H9 (cell line): ENCODE measurements around the gene GPC1. TPM values are rescaled to one million over a fixed set of nuclear protein-coding genes. Genes with fewer than 3 reads are reported as not detected.
A peak's percentile ranks its signal among the peaks of the same experiment; 100 is the strongest.

Source experiments
- DNase-seq: peaks from one replicate; pipeline ENCODE4 v3.0.0-alpha.2; 2017
- H2AFZ ChIP-seq: one replicate; pipeline ENCODE4 v1.6.1; 2013; ENCODE audit warnings: mild to moderate bottlenecking, low read length, control low read depth, moderate library complexity
- H2AK5ac ChIP-seq: 2 replicates; pipeline ENCODE4 v1.6.1; 2013; ENCODE audit warnings: low read length, control low read depth, mixed read lengths; ENCODE audit not compliant: insufficient read length
- H2BK120ac ChIP-seq: one replicate; pipeline ENCODE4 v1.6.1; 2013; ENCODE audit warnings: low read depth, mild to moderate bottlenecking, low read length, control low read depth, inconsistent platforms; ENCODE audit not compliant: poor library complexity, severe bottlenecking
- H2BK12ac ChIP-seq: 2 replicates; pipeline ENCODE4 v1.6.1; 2013; ENCODE audit warnings: low read length, control low read depth, mixed read lengths, low read depth; ENCODE audit not compliant: insufficient read length
- H2BK15ac ChIP-seq: 2 replicates; pipeline ENCODE4 v1.6.1; 2013; ENCODE audit warnings: low read depth, low read length, control low read depth
- H2BK20ac ChIP-seq: one replicate; pipeline ENCODE4 v1.6.1; 2013; ENCODE audit warnings: low read depth, mild to moderate bottlenecking, low read length, control low read depth, inconsistent platforms; ENCODE audit not compliant: poor library complexity, severe bottlenecking
- H2BK5ac ChIP-seq: 2 replicates; pipeline ENCODE4 v1.6.1; 2013; ENCODE audit warnings: low read length, control low read depth, mixed read lengths; ENCODE audit not compliant: insufficient read length
- H3K14ac ChIP-seq: 2 replicates; pipeline ENCODE4 v1.6.1; 2013; ENCODE audit warnings: low read length, control low read depth; ENCODE audit not compliant: insufficient read depth
- H3K18ac ChIP-seq: 2 replicates; pipeline ENCODE4 v1.6.1; 2013; ENCODE audit warnings: low read depth, mild to moderate bottlenecking, mixed read lengths, low read length, control low read depth; ENCODE audit not compliant: insufficient read length
- H3K23ac ChIP-seq: 2 replicates; pipeline ENCODE4 v1.6.1; 2013; ENCODE audit warnings: low read length, control low read depth, mixed read lengths, low read depth; ENCODE audit not compliant: insufficient read length
- H3K23me2 ChIP-seq: 2 replicates; pipeline ENCODE4 v1.6.1; 2013; ENCODE audit warnings: low read depth, mild to moderate bottlenecking, mixed read lengths, low read length, control low read depth; ENCODE audit not compliant: insufficient read length, poor library complexity, severe bottlenecking
- H3K27ac ChIP-seq: 2 replicates; pipeline ENCODE4 v1.5.1; 2013; ENCODE audit warnings: low read length, control low read depth, mixed read lengths, low read depth; ENCODE audit not compliant: insufficient read length
- H3K27me3 ChIP-seq: 2 replicates; pipeline ENCODE4 v1.6.1; 2013; ENCODE audit warnings: low read length, control low read depth, inconsistent platforms; ENCODE audit not compliant: insufficient read depth
- H3K4ac ChIP-seq: 2 replicates; pipeline ENCODE4 v1.6.1; 2013; ENCODE audit warnings: low read depth, mild to moderate bottlenecking, control low read depth, inconsistent platforms, low read length, moderate library complexity
- H3K4me1 ChIP-seq: 2 replicates; pipeline ENCODE4 v1.6.1; 2013; ENCODE audit warnings: low read length, control low read depth, inconsistent platforms; ENCODE audit not compliant: insufficient read depth
- H3K4me2 ChIP-seq: 2 replicates; pipeline ENCODE4 v1.6.1; 2013; ENCODE audit warnings: low read length, control low read depth, mixed read lengths; ENCODE audit not compliant: insufficient read length, insufficient read depth
- H3K56ac ChIP-seq: 2 replicates; pipeline ENCODE4 v1.6.1; 2013; ENCODE audit warnings: low read depth, mild to moderate bottlenecking, mixed read lengths, low read length, control low read depth; ENCODE audit not compliant: insufficient read length
- H3K79me1 ChIP-seq: 2 replicates; pipeline ENCODE4 v1.6.1; 2013; ENCODE audit warnings: low read depth, mild to moderate bottlenecking, moderate library complexity, low read length, control low read depth, inconsistent platforms; ENCODE audit not compliant: insufficient read depth, poor library complexity, severe bottlenecking
- H3K79me2 ChIP-seq: 2 replicates; pipeline ENCODE4 v1.6.1; 2013; ENCODE audit warnings: low read length, control low read depth, inconsistent platforms; ENCODE audit not compliant: insufficient read depth
- H3K9ac ChIP-seq: 2 replicates; pipeline ENCODE4 v1.6.1; 2013; ENCODE audit warnings: low read length, control low read depth, mixed read lengths; ENCODE audit not compliant: insufficient read length; ENCODE audit errors: extremely low read depth
- H3K9me3 ChIP-seq: one replicate; pipeline ENCODE4 v1.6.1; 2013; ENCODE audit warnings: low read depth, low read length, inconsistent platforms; ENCODE audit not compliant: control insufficient read depth
- H3T11ph ChIP-seq: one replicate; pipeline ENCODE4 v1.6.1; 2013; ENCODE audit warnings: mild to moderate bottlenecking, low read length, control low read depth, inconsistent platforms
- H4K20me1 ChIP-seq: one replicate; pipeline ENCODE4 v1.6.1; 2013; ENCODE audit not compliant: control insufficient read depth, insufficient read length, insufficient read depth
- H4K5ac ChIP-seq: 2 replicates; pipeline ENCODE4 v1.6.1; 2013; ENCODE audit warnings: low read depth, mild to moderate bottlenecking, mixed read lengths, low read length, control low read depth; ENCODE audit not compliant: insufficient read length
- H4K8ac ChIP-seq: replicated peaks from 2 replicates; pipeline ENCODE4 v1.6.1; 2013; ENCODE audit warnings: low read length, control low read depth, mixed read lengths, low read depth; ENCODE audit not compliant: insufficient read length
- H4K91ac ChIP-seq: 2 replicates; pipeline ENCODE4 v1.6.1; 2013; ENCODE audit warnings: low read depth, mild to moderate bottlenecking, moderate library complexity, mixed read lengths, low read length, control low read depth; ENCODE audit not compliant: insufficient read length
- H3K27ac Mint-ChIP-seq, 3 experiments: 2 replicates in 2 of 3; 3 replicates in 1 of 3; pipeline ENCODE4 v1.8.0; 2020 to 2021; ENCODE audit warnings: mixed read lengths in 3 of 3, mild to moderate bottlenecking in 1 of 3, moderate library complexity in 1 of 3
- H3K27me3 Mint-ChIP-seq: 2 replicates; pipeline ENCODE4 v1.8.0; 2021; ENCODE audit warnings: low read depth, mild to moderate bottlenecking, moderate library complexity, mixed read lengths
- H3K36me3 Mint-ChIP-seq, 3 experiments: 2 replicates in 2 of 3; 3 replicates in 1 of 3; pipeline ENCODE4 v1.8.0; 2020 to 2021; ENCODE audit warnings: low read depth in 3 of 3, mixed read lengths in 3 of 3; ENCODE audit not compliant: insufficient read depth in 1 of 3
- H3K4me1 Mint-ChIP-seq, 2 experiments: 2 replicates each; pipeline ENCODE4 v1.8.0; 2020; ENCODE audit warnings: mixed read lengths in 2 of 2
- H3K4me3 Mint-ChIP-seq, 2 experiments: 2 replicates in 1 of 2; 3 replicates in 1 of 2; pipeline ENCODE4 v1.8.0; 2020 to 2021; ENCODE audit warnings: mild to moderate bottlenecking in 2 of 2, mixed read lengths in 2 of 2, moderate library complexity in 1 of 2
- H3K9me3 Mint-ChIP-seq, 2 experiments: 2 replicates in 1 of 2; 3 replicates in 1 of 2; pipeline ENCODE4 v1.8.0; 2020; ENCODE audit warnings: mild to moderate bottlenecking in 2 of 2, mixed read lengths in 2 of 2, moderate library complexity in 1 of 2
- CTCF ChIP-seq: fragments of 200-600 bp; sonication (generic); conservative IDR thresholded peaks from 3 replicates; pipeline ENCODE4 v1.8.0; 2021; ENCODE audit warnings: antibody characterized with exemption, mild to moderate bottlenecking
- WGBS: extraction: QIAGEN DNeasy Blood & Tissue Kit; methylation state at CpG from one replicate; pipeline ENCODE4 v1.1.7; 2013; ENCODE audit warnings: missing lambda C conversion rate, low lambda C conversion rate, mixed read lengths; ENCODE audit not compliant: insufficient read length; ENCODE audit errors: extremely low coverage; 5-methylcytosine and 5-hydroxymethylcytosine counted together
- total RNA-seq: library from RNA; stranded (reverse); gene quantifications from 2 replicates; pipeline ENCODE4 v1.2.1, GENCODE V29; 2021

The GPC1 gene
- total RNA-seq, 1 experiment from 2014 or later: 39.4 TPM

DNA sequence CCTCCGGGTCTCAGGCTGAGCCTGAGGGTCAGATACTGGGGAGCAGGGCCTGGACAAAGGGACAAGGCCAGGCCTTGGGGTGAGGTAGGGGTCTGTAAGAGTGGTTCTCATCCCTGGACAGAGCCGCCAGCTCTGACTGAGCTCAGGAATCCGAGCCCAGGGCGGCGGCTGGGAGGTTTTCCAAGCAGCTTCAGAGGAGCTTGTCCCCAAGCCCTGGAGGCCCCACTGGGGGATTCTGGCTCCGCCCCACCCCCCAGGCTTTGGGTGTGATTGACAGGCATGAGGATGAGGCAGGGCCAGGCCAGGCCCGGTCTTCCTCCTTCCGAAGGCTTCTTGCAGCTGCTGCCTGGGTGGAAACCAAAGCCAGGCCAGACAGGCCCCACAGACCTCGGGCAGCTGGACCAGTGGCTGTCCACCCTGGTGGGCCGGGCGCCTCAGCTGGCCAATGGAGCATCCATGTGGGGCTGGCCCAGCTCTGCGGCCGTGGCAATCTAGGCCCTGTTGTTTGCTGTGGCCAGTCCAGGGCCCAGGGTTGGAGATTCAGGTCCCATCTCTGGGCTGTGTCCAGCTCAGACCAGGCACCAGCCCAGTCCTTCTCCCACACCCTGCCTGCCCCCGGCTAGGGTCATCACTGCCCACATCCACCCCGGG, 23.1 kb upstream of the GPC1 start:
- Mint-ChIP-seq H3K27ac (no peak overlapping the region), H3K27me3 (peaks cover 2% of the 10 kb centered on the region; the same call in 1 of the 2 replicates), H3K9me3 (no peaks in the 10 kb centered on the region; a peak in 1 of 5 replicates), H3K4me3 (no peak overlapping the region), H3K36me3 (no peaks in the 10 kb centered on the region), H3K4me1 (peaks cover 0 to 2% of the 10 kb centered on the region in 2 experiments; a peak in 1 of 4 replicates)
- Histone ChIP-seq H2BK12ac (no peak overlapping the region), H3K18ac (no peak overlapping the region), H4K8ac (no peak overlapping the region), H2BK20ac (no peak overlapping the region), H3T11ph (no peak overlapping the region), H4K20me1 (no peaks in the 10 kb centered on the region), H3K4me1 (no peaks in the 10 kb centered on the region), H2BK15ac (no peak overlapping the region), H4K5ac (no peak overlapping the region), H4K91ac (no peak overlapping the region), H3K27ac (no peak overlapping the region), H3K4me2 (no peak overlapping the region), H3K56ac (no peak overlapping the region), H3K79me2 (no peaks in the 10 kb centered on the region), H2BK5ac (no peak overlapping the region), H3K9ac (no peak overlapping the region), H3K23ac (no peak overlapping the region), H3K27me3 (no peaks in the 10 kb centered on the region), H2AFZ (no peak overlapping the region), H3K9me3 (no peaks in the 10 kb centered on the region), H3K23me2 (no peaks in the 10 kb centered on the region), H3K14ac (0 out of 2 replicates have a peak overlapping the region, but pooled peaks have one; percentile 28), H2AK5ac (no peak overlapping the region), H3K79me1 (no peaks in the 10 kb centered on the region), H2BK120ac (no peak overlapping the region), H3K4ac (no peak overlapping the region)
- WGBS: no CpG with 5 or more reads among the region's 15 CpGs
- DNase-seq: peak; percentile 32
- no peak for TF ChIP-seq CTCF
